ENCODE data around the gene CLPTM1L. TPM values are rescaled to one million over a fixed set of nuclear protein-coding genes. Genes with fewer than 3 reads are reported as not detected.
"Not testable (repeated sequence)": the region's sequence is repeated elsewhere in the genome, so short reads cannot be mapped to it uniquely, and the experiment has no call there.

CLPTM1L gene
- total RNA-seq, 1 donor from 2014 or later = 357 TPM

GRCh38 chr5:1328237-1329110 lies 16.4 kb downstream of the CLPTM1L start:
- DNase-seq (ENCODE audit: low read depth in 2 of 2) = not testable (repeated sequence)

DNA sequence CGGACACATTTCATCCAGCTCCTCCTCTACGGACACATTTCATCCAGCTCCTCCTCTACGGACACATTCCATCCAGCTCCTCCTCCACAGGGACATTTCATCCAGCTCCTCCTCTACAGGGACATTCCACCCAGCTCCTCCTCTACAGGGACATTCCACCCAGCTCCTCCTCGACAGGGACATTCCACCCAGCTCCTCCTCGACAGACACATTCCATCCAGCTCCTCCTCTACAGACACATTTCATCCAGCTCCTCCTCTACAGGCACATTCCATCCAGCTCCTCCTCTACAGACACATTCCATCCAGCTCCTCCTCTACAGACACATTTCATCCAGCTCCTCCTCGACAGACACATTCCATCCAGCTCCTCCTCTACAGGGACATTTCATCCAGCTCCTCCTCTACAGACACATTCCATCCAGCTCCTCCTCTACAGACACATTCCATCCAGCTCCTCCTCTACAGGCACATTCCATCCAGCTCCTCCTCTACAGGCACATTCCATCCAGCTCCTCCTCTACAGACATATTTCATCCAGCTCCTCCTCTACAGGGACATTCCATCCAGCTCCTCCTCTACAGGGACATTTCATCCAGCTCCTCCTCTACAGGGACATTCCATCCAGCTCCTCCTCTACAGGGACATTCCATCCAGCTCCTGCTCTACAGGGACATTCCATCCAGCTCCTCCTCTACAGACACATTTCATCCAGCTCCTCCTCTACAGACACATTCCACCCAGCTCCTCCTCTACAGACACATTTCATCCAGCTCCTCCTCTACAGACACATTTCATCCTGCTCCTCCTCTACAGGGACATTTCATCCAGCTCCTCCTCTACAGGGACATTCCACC lies 17.8 kb downstream of the CLPTM1L start:
- DNase-seq (ENCODE audit: low read depth in 2 of 2) = peak in 1 of 2 donors; percentile 54

- peak in 1 of 2 donors; percentile 34 for DNase-seq (ENCODE audit: low read depth in 2 of 2)
Measured at GRCh38 chr5:1326532-1326875, 18.4 kb downstream of the CLPTM1L start.

DNA sequence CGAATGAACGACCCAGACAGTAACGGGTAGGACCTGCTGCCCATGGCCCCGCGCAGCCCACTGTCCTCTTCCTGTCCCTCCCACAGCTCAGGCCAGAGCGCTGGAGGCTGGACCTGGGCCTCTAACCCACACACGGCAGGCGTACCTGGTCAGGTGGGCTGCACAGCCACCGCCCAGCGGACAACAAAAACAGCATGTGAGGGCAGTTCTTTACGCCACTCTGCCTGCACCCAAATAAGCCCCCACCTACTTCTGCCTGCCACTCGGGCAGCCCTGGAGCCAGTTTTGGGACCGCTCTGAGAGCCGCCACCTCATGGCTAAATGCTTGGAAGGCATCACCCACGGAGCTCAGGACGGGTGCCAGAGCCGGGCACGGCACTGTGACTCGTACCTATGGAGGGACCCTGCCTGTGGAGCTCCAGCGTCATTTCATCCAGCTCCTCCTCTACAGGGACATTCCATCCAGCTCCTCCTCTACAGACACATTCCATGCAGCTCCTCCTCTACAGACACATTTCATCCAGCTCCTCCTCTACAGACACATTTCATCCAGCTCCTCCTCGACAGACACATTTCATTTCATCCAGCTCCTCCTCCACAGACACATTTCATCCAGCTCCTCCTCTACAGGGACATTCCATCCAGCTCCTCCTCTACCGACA lies 18.9 kb downstream of the CLPTM1L start:
- DNase-seq (ENCODE audit: low read depth in 2 of 2) = no peak

DNA sequence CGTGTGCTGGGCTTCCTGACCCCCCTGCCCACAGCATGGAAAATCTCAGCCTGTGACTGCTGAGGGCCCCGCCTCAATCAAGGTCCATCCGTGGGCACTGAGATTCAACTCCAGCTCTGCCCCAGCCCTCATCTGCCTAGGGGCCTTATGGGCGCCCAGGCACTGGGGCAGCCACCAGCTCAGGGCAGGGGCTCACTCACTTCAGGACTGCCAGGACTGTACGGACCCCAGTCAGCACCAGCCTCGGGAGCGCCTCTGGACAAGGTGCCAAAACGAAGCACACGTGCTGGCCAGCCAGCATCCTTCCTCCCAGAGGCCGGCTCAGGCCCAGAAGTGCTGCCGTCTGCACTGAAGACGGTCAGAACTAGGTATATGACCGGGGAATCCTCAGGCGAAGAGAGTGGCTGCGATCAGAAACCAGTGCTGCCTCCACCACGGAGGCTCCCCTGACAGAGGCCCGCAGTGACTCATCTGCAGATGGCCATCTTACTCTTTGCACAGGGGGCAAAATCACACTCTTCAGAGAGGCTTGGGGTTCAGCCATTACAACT lies 19.6 kb downstream of the CLPTM1L start:
- no peak for DNase-seq (ENCODE audit: low read depth in 2 of 2)

GRCh38 chr5:1324719-1325190 lies 20.1 kb downstream of the CLPTM1L start:
- DNase-seq (ENCODE audit: low read depth in 2 of 2) = no peak

GRCh38 chr5:1324301-1324700 lies 20.6 kb downstream of the CLPTM1L start:
- no peak for DNase-seq (ENCODE audit: low read depth in 2 of 2)

- no peak for DNase-seq (ENCODE audit: low read depth in 2 of 2)
Measured at GRCh38 chr5:1323803-1324173, 21.1 kb downstream of the CLPTM1L start.

DNA sequence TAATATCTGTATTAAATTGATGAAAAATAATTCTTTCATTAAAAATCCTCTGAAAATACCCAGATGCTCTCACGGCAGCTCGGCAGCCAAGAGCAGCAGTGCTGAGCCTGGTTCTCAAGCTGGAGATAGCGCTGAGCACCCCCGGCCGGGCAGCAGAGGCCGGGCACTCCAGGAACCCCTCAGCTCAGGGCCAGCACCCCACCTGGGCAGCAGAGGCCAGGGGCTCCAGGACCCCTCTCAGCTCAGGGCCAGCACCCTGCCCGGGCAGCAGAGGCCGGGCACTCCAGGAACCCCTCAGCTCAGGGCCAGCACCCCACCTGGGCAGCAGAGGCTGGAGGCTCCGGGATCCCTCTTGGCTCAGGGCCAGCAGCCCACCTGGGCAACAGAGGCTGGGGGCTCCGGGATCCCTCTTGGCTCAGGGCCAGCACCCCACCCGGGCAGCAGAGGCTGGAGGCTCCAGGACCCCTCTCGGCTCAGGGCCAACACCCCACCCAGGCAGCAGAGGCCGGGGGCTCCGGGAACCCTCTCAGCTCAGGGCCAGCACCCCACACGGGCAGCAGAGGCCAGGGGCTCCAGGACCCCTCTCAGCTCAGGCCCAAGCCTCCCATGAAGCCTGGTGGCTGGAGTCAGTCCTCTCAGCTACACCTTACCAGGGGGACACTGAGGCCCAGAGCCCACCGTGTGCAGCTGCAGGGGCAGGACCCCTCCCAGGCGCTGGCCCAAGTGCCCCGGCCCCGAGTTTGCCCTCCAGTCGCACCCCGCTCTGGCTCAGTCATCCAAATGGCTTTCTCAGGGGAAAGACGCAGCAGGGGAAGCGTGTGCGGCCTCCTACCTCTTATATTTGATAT lies 21.7 kb downstream of the CLPTM1L start:
- DNase-seq (ENCODE audit: low read depth in 2 of 2) = no peak

DNA sequence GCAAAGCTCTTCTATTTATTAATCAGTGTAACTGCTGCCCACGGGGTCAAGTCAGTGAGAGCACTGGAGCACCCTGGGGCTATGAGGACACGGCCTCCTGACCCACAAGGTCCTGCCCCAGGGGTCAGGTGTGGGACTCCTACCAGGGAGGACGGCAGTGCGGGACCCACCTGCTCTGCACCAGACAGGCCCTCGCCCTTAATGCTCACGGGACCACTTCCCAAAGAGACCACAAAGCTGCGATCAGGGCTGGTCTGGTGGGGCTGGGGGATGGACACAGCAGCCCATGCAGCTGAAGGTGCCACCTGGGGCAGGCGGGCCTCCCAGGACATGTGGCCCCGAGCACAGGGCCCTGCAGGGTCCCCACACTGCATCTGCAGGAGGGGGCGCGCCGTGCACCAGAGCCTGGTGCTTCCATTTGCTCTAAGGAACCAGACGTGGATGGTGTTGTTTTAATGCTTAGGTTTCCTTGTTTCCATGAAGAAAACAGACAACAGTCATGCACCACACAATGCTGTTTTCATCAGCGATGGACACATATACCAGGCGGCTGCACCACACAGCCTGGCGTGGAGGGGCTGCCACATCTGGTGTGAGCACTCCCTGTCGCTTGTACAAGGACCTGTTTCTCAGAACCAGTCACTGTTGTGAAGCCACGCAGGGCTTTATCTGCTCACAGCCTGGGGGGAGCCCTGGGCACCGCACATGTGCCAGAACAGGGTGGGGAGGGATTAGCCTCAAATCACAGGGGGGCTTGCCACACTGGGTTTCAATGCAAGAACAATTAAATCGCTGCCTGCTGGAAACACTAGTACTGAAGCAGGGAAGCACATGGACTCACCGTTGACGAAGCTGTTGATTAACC lies 22.6 kb downstream of the CLPTM1L start:
- no peak for DNase-seq (ENCODE audit: low read depth in 2 of 2)

GRCh38 chr5:1321576-1321975 lies 23.3 kb downstream of the CLPTM1L start:
- no peak for DNase-seq (ENCODE audit: low read depth in 2 of 2)

DNA sequence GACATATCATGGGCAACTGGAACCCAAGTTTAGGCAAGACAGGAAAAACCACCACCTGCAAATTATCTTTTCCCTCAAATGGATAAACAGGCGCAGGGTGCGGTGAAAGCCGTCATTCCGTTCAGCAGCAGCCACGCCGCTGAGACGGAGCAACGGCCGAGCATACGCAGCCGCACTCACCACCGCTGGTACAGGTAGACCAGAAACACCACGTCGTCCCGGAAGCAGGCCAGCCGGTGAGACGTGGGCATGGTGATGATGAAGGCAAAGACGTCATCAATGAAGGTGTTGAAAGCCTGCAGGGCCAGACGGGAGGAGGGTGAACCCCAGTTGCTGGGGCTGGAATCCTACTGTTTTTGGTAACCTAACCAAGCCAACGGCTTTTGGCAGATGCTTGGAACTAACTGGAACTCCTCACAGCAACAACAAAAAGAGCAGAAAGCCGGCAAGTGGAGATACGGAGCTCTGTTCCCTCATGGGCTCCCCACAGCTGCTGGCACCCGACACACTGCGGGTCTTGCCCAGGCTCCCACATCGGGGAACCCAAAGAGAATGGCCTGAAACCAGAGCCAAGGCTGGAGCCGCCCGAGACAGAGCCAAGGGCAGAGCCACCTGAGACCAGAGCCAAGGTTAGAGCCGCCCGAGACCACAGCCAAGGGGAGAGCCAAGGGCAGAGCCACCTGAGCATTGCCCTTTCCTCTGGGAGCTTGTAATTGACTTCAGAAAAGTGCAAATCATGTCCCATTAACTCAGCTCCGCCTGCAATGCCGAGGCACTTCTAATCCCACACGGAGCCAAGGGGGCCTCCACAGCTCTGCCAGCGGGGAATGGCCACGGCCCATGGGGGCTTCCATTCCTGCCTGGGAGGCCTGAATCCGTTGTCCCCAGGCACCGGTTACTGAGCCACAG lies 24.2 kb downstream of the CLPTM1L start:
- DNase-seq (ENCODE audit: low read depth in 2 of 2) = no peak

DNA sequence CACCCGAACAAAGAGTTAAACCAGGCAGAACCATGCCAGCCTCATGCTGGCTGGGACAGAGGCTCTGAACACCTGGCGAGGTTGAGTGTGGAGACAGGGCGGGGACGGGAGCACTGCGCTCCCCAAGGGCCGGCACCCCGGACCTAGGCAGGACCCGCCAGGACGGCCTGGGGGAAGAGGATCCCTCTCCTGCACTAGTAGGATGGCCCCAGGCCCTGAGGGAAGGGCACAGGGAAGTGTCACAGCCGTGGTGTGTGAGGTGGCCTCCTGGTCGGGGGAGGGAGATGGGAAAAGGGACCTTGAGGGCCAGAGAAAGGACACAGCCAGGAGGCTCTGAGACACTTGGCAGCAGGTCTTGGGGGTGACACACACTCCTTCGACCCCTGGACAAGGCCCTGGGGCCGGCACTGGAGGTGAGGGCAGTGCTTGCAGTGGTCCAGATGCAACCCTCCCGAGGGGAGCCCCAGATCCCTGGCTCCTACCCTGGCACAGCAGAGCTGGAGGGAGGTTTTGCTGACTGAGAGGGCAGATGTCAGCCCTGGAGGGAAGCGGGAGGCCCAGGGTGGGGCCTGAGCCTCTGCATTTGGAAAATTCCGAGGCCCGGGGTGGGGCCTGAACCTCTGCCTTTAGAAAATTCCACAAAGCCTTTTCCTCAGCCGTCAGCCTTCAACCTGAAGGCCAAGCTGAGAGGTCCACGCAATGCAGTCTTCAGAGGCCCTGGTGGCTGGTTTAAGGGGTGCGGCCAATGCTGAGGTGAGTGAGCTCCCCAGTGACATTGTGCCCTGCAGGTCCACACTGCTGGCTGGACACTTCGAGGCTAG lies 25.3 kb downstream of the CLPTM1L start:
- no peak for DNase-seq (ENCODE audit: low read depth in 2 of 2)

DNA sequence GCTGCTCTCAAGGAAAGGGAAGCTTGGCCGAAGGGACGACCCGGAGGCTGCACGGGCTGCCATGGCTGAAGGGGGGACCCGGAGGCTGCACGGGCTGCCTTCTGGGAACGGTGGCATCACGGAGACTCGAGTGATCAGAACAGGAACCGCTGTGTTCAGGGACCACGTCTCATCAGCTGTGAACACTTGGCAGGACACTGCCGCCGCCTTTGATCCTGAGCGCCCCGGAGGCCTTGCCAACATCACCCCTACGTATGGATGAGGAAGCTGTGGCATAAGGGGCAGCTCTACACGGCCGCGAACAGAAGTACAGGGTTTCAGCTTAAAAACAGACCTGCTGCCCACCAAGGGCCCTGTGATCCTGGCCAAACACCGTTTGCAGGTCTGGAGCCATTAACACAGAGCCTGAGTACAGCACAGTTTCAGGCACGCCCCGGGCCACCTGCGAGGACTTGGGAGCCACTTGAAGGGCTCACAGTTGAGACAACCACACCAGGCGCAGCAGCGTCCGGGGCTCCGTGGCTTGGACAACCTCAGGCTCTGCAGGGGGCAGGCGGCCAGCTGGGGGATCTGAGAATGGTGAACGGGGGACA lies 26.1 kb downstream of the CLPTM1L start:
- DNase-seq (ENCODE audit: low read depth in 2 of 2) = no peak

- no peak for DNase-seq (ENCODE audit: low read depth in 2 of 2)
Measured at GRCh38 chr5:1317921-1318565, 26.9 kb downstream of the CLPTM1L start.

GRCh38 chr5:1316588-1317340 lies 28.1 kb downstream of the CLPTM1L start:
- DNase-seq (ENCODE audit: low read depth in 2 of 2) = no peak
